A673 (cell line): ENCODE results near the gene TMOD3. TPM values are rescaled to one million over a fixed set of nuclear protein-coding genes. Genes with fewer than 3 reads are reported as not detected.

Experiments
- BruUV-seq: library from RNA; stranded (reverse); fragments of 400-500 nt; replicated peaks from 2 replicates; lab custom pipeline; 2021; lab: Mats Ljungman, UMichigan
- CTCF ChIA-PET: fragments of 300-600 bp; sonication (Branson Sonifier 250); formaldehyde crosslinking; loops from one replicate; lab custom pipeline; 2022; ENCODE audit warnings: antibody characterized with exemption; lab: Charles Lee
- POLR2A ChIA-PET: fragments of 300-600 bp; sonication (Branson Sonifier 250); formaldehyde crosslinking; loops from one replicate; lab custom pipeline; 2022; ENCODE audit warnings: antibody characterized with exemption; ENCODE audit not compliant: low non-redundant PET; lab: Charles Lee
- DNase-seq: peaks from one replicate; pipeline ENCODE4 v3.0.0-alpha.2; 2015; ENCODE audit warnings: low spot score
- H3K27ac ChIP-seq: fragments of 200-600 bp; sonication (generic); 2 replicates; pipeline ENCODE4 v1.5.1; 2016; ENCODE audit warnings: mixed run types, low read depth, mild to moderate bottlenecking, mixed read lengths, antibody characterized with exemption, low read length; ENCODE audit not compliant: poor library complexity, severe bottlenecking
- H3K27me3 ChIP-seq: fragments of 200-600 bp; sonication (generic); replicated peaks from 2 replicates; pipeline ENCODE4 v1.6.1; 2017; ENCODE audit warnings: mixed run types, low read depth, mild to moderate bottlenecking, mixed read lengths, antibody characterized with exemption, low read length; ENCODE audit not compliant: insufficient read depth, poor library complexity
- H3K36me3 ChIP-seq: fragments of 200-600 bp; sonication (generic); 2 replicates; pipeline ENCODE4 v1.6.1; 2016; ENCODE audit warnings: mixed run types, mild to moderate bottlenecking, mixed read lengths, antibody characterized with exemption, low read length; ENCODE audit not compliant: insufficient read depth, poor library complexity, severe bottlenecking
- H3K4me1 ChIP-seq: fragments of 200-600 bp; sonication (generic); 2 replicates; pipeline ENCODE4 v1.6.1; 2017; ENCODE audit warnings: mixed run types, mild to moderate bottlenecking, mixed read lengths, antibody characterized with exemption, low read length; ENCODE audit not compliant: insufficient read depth, poor library complexity, severe bottlenecking
- H3K4me3 ChIP-seq: fragments of 200-600 bp; sonication (generic); 2 replicates; pipeline ENCODE4 v1.5.1; 2016; ENCODE audit warnings: low read depth, mixed run types, mild to moderate bottlenecking, mixed read lengths, low read length; ENCODE audit not compliant: poor library complexity, severe bottlenecking
- H3K9me3 ChIP-seq: fragments of 200-600 bp; sonication (generic); 2 replicates; pipeline ENCODE4 v1.6.1; 2016; ENCODE audit warnings: mixed run types, low read depth, mild to moderate bottlenecking, mixed read lengths, antibody characterized with exemption, low read length; ENCODE audit not compliant: poor library complexity, severe bottlenecking
- CTCF ChIP-seq: fragments of 300-800, 200-600 bp; sonication (generic); conservative IDR thresholded peaks from 2 replicates; pipeline ENCODE4 v1.5.1; 2017; ENCODE audit warnings: low read depth, mild to moderate bottlenecking, antibody characterized with exemption, low read length, moderate library complexity, mixed read lengths
- EZH2 ChIP-seq: fragments of 200-600 bp; sonication (generic); IDR thresholded peaks from 2 replicates; pipeline ENCODE4 v1.6.1; 2017; ENCODE audit warnings: borderline replicate concordance, low read depth, mild to moderate bottlenecking, mixed read lengths, antibody characterized with exemption, low read length; ENCODE audit not compliant: poor library complexity, severe bottlenecking
- intact Hi-C: fragments of 100-400 bp; cut with micrococcal nuclease; formaldehyde crosslinking; loops from one replicate; pipeline ENCODE4 v1.10.0; 2022; ENCODE audit not compliant: unreplicated experiment
- total RNA-seq: library from RNA; stranded (reverse); gene quantifications from 2 replicates; pipeline ENCODE4 v1.2.3, GENCODE V29; 2021

TMOD3 gene
- total RNA-seq, 1 experiment from 2014 or later = 66.6 TPM

DNA sequence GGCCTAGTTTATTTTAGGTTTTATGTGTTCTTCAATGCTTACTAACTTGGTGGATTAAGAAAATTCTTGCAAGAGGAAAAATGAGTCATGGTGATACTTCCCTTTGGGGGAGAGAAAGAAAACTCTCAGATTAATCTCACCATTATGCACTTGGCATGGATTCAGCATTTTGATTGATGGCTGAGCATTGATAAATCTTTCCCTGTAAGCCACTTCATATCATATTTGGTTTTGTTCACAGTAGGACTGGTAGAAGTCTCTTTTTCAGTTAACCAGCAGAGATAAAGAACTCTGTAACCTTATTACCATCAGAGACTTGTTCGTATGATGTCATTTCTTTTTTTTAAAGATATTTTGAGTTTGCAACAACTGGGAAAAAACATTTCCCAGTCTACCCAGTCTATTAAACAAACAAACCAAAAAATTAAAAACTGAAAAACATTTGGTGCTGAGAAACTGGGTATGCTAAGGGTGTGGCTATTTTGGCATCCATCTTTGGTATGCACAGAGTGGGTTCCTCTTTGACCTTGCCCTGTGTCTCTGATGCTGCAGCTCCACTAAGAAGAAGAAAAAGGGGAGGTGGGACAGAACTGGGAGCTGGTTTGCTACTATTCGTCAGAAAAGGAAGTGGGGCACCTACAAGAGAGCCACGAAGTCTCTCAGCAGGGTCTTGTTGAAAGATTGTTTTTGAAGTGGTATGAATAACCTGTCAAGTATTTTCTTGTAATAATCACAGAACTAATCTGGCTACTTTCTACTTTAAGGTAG is 17.2 kb downstream of the TMOD3 start:
- peak overlapping the region; percentile 11 for H3K4me3 ChIP-seq
- ChIA-PET POLR2A (no interaction called here), CTCF (no interaction called here)
- no peak for TF ChIP-seq CTCF
- TF ChIP-seq EZH2 = no peak
- intact Hi-C loops = no loop called here
- no peaks in the 10 kb centered on the region for H3K27me3 ChIP-seq
- H3K27ac ChIP-seq = peak overlapping the region; percentile 79
- H3K36me3 ChIP-seq = no peaks in the 10 kb centered on the region
- no peaks in the 10 kb centered on the region for H3K9me3 ChIP-seq
- no TSS peak for BruUV-seq
- DNase-seq = peak; percentile 87
- peaks cover 74% of the 10 kb centered on the region for H3K4me1 ChIP-seq

DNA sequence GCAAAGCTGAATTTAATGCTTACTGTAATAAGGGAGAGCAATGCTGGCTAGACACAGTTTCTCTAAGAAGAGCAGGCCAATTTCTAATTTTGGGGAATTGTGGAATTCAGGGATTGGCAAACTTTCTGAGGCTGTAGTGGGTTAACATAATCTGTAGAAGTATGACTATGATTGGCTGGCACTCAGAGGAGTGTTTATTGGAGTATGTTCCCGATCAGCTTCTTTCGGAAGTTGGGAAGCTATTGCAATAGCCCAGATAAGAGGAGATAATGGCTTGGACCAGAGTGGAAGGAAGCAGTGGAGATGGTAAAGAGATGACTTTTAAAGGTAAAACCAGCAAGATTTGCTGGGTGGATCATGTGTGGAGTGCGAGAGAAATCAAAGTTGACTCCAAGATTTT is 19.4 kb downstream of the TMOD3 start:
- DNase-seq = no peak
- POLR2A ChIA-PET = no interaction called here
- BruUV-seq = no TSS peak
- Histone ChIP-seq H3K36me3 (no peaks in the 10 kb centered on the region), H3K27ac (no peak overlapping the region), H3K4me3 (no peak overlapping the region), H3K4me1 (peaks cover 56% of the 10 kb centered on the region), H3K9me3 (no peaks in the 10 kb centered on the region), H3K27me3 (no peaks in the 10 kb centered on the region)
- TF ChIP-seq EZH2 (no peak), CTCF (no peak)
- intact Hi-C loops = no loop called here
- CTCF ChIA-PET = no interaction called here

DNA sequence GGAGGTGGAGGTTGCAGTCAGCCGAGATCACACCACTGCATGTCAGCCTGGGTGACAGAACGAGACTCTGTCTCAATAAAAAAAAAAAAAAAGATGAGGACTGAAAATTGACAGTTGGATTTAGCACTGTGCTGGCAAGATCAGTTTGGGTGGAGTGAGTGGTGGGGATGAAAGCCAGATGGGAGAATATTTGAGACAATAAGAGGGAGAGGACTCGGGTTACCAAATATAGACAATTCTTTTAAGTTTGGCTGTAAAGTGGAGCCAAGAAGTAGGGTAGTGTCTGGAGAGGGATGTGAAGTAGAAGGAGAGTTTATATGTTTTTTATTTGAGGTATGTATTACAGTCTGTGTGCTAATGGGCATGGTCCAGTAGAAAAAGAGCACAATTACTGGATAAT is 20.4 kb downstream of the TMOD3 start:
- H3K27ac ChIP-seq = no peak overlapping the region
- ChIA-PET CTCF (no interaction called here), POLR2A (no interaction called here)
- no peaks in the 10 kb centered on the region for H3K9me3 ChIP-seq
- no TSS peak for BruUV-seq
- no peak overlapping the region for H3K4me3 ChIP-seq
- H3K36me3 ChIP-seq = no peaks in the 10 kb centered on the region
- peaks cover 56% of the 10 kb centered on the region for H3K4me1 ChIP-seq
- DNase-seq = no peak
- TF ChIP-seq EZH2 = no peak
- no peak for TF ChIP-seq CTCF
- no peaks in the 10 kb centered on the region for H3K27me3 ChIP-seq
- intact Hi-C loops = no loop called here
